ENCODE results near the gene SELENOT.

Gene SELENOT

GRCh38 chr3:150602426-150603152 lies 532 bp upstream of the SELENOT start:
- Histone ChIP-seq H3K27ac (peak overlapping the region; percentile 96), H2AFZ (ENCODE audit: low read depth) (peak overlapping the region; percentile 68), H3K79me2 (ENCODE audit: insufficient read depth, low read depth) (peaks cover 95% of the 10 kb centered on the region), H3K4me2 (peak overlapping the region; percentile 97), H3K4me1 (ENCODE audit: low read depth, poor library complexity, severe bottlenecking) (peaks cover 61% of the 10 kb centered on the region), H3K9ac (peak overlapping the region; percentile 96), H4K20me1 (ENCODE audit: insufficient read depth) (peaks cover 34% of the 10 kb centered on the region), H3K27me3 (ENCODE audit: insufficient read depth, low read depth) (no peaks in the 10 kb centered on the region), H3K4me3 (IDR thresholded peaks at IDR 0.05; ENCODE audit: insufficient read depth, low read depth, low read length) (no peak overlapping the region), H3K36me3 (ENCODE audit: insufficient read depth) (0 out of 2 replicates have a peak, but pooled peaks cover 7% of the 10 kb centered on the region)
- TF ChIP-seq CTCF (conservative IDR thresholded peaks at IDR 0.05; ENCODE audit: low read depth, low read length), result no peak; the same call in 1 of the 2 replicates

- peak overlapping the region; percentile 99 for H3K4me2 ChIP-seq
- H3K4me1 ChIP-seq (ENCODE audit: low read depth, poor library complexity, severe bottlenecking), result peaks cover 64% of the 10 kb centered on the region
- 0 out of 2 replicates have a peak, but pooled peaks cover 7% of the 10 kb centered on the region for H3K36me3 ChIP-seq (ENCODE audit: insufficient read depth)
- TF ChIP-seq CTCF (conservative IDR thresholded peaks at IDR 0.05; ENCODE audit: low read depth, low read length), result no peak
- peak overlapping the region; percentile 96 for H3K27ac ChIP-seq
- H3K9ac ChIP-seq, result peak overlapping the region; percentile 96
- H3K27me3 ChIP-seq (ENCODE audit: insufficient read depth, low read depth), result no peaks in the 10 kb centered on the region
- H3K79me2 ChIP-seq (ENCODE audit: insufficient read depth, low read depth), result peaks cover 100% of the 10 kb centered on the region
- peak overlapping the region; percentile 83 for H3K4me3 ChIP-seq (IDR thresholded peaks at IDR 0.05; ENCODE audit: insufficient read depth, low read depth, low read length)
- peak overlapping the region; percentile 68 for H2AFZ ChIP-seq (ENCODE audit: low read depth)
- peaks cover 46% of the 10 kb centered on the region for H4K20me1 ChIP-seq (ENCODE audit: insufficient read depth)
Measured at GRCh38 chr3:150603980-150604319, 829 bp downstream of the SELENOT start.

DNA sequence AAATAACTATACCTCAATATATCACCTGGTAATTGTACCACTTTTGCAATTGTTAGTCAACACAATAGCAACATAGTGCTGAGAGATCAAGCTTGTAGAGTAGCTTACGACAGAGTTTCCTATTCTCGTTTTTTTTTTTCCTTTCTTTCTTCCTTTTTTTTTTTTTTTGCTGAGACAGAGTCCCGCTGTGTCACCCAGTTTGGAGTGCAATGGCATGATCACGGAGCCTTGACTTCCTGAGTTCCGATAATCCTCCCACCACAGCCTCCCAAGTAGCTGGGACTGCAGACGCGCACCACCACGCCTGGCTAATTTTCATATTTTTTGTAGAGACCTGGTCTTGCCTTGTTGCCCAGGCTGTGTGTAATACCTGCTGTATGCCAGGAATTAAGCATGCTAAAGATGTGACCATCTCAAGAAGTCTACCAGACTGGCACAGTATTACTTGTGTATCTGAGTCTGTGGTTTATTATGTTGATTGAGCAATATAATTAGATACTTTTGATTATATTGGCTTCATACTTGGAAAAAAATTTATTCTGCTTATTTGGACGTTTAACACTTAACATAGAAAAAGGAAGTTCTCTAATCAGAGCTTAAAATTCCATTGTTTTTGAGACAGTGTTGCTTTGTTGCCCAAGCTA lies 3.0 kb downstream of the SELENOT start:
- no peak for TF ChIP-seq CTCF (conservative IDR thresholded peaks at IDR 0.05; ENCODE audit: low read depth, low read length)
- Histone ChIP-seq H4K20me1 (ENCODE audit: insufficient read depth) (peaks cover 66% of the 10 kb centered on the region), H3K4me3 (IDR thresholded peaks at IDR 0.05; ENCODE audit: insufficient read depth, low read depth, low read length) (peak overlapping the region; percentile 27), H3K9ac (peak overlapping the region; percentile 96; the same call in 1 of the 2 replicates), H3K27ac (peak overlapping the region; percentile 96; the same call in 1 of the 2 replicates), H3K36me3 (ENCODE audit: insufficient read depth) (0 out of 2 replicates have a peak, but pooled peaks cover 7% of the 10 kb centered on the region), H3K4me1 (ENCODE audit: low read depth, poor library complexity, severe bottlenecking) (peaks cover 65% of the 10 kb centered on the region), H3K79me2 (ENCODE audit: insufficient read depth, low read depth) (peaks cover 100% of the 10 kb centered on the region), H3K4me2 (peak overlapping the region; percentile 99), H3K27me3 (ENCODE audit: insufficient read depth, low read depth) (no peaks in the 10 kb centered on the region), H2AFZ (ENCODE audit: low read depth) (no peak overlapping the region)

- H3K4me3 ChIP-seq (IDR thresholded peaks at IDR 0.05; ENCODE audit: insufficient read depth, low read depth, low read length), result peak overlapping the region; percentile 10
- H3K4me1 ChIP-seq (ENCODE audit: low read depth, poor library complexity, severe bottlenecking), result peaks cover 70% of the 10 kb centered on the region
- H3K36me3 ChIP-seq (ENCODE audit: insufficient read depth), result peaks cover 7% of the 10 kb centered on the region; the same call in 1 of the 2 replicates
- H3K27me3 ChIP-seq (ENCODE audit: insufficient read depth, low read depth), result no peaks in the 10 kb centered on the region
- H4K20me1 ChIP-seq (ENCODE audit: insufficient read depth), result peaks cover 79% of the 10 kb centered on the region
- peaks cover 100% of the 10 kb centered on the region for H3K79me2 ChIP-seq (ENCODE audit: insufficient read depth, low read depth)
- H3K4me2 ChIP-seq, result peak overlapping the region; percentile 99
- TF ChIP-seq CTCF (conservative IDR thresholded peaks at IDR 0.05; ENCODE audit: low read depth, low read length), result no peak
- 0 out of 2 replicates have a peak overlapping the region, but pooled peaks have one; percentile 9 for H3K27ac ChIP-seq
- H3K9ac ChIP-seq, result no peak overlapping the region
- H2AFZ ChIP-seq (ENCODE audit: low read depth), result no peak overlapping the region
Measured at GRCh38 chr3:150607267-150608065, 4.3 kb downstream of the SELENOT start.

All from KMS-11 (cell line).